C4-2B (cell line): ENCODE data around the gene CERS2.

Source experiments
- H3K27ac ChIP-seq: fragments of 450-650 bp; 2 replicates; pipeline ENCODE4 v1.5.1; 2017
- ZFX ChIP-seq: fragments of 450-650 bp; IDR thresholded peaks from 2 replicates; pipeline ENCODE4 v1.6.1; 2017
- TF ChIP-seq, protein P1 (sequence below): fragments of 450-650 bp; conservative IDR thresholded peaks from 2 replicates; pipeline ENCODE4 v1.5.1; 2017; ENCODE audit warnings: mild to moderate bottlenecking

The CERS2 gene, protein sequence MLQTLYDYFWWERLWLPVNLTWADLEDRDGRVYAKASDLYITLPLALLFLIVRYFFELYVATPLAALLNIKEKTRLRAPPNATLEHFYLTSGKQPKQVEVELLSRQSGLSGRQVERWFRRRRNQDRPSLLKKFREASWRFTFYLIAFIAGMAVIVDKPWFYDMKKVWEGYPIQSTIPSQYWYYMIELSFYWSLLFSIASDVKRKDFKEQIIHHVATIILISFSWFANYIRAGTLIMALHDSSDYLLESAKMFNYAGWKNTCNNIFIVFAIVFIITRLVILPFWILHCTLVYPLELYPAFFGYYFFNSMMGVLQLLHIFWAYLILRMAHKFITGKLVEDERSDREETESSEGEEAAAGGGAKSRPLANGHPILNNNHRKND

DNA sequence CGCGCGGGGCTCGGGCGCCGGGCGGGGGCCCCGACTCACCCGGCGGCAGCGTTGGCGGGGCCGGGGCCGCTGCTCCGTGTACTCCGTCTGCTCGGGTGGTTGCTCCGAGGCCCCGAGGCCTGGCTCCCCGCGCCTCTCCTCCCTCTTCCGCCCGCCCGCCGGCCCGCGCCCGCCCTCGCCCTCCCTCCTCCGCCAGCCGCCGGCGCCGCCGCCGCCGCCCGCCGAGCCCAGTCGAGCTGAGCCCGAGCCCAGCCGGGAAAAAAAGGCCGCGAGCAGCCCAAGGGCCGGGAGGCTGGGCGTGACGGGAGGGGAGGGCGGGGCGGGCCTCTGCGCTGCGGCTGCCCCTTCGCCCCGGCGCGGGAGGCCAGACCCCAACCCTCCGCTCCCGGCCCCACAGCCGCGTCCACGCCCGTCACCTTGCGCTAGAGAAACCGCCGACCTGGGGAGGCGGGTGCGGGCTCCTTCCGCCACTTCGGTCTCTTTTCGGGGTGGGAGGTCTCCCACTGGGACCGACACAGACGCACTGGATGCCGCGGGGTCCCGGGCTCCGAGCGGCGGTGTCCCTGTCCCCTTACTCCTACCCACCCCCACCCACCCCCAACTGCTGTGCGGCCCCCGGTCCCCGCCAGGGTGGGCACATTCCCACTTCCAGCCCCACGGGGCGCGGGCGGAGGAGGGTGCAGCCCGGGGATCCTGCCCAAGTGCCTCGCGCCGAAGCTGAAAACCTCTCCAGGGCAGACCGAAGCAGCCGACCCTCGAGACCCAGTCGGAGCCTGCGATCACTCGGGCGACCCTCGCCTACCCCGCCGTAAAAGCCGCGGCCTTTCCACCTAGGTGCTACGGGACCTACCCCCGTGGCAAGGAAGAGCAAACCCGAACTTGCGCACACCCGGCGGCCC is at the start of gene CERS2:
Gene CERS2, minus strand, starts transcription at position 256 of the 899 bp plus-strand sequence. CDS start 5,745 bp downstream, outside the sequence.
- TF ChIP-seq ZFX: peak; percentile 79
- TF ChIP-seq, protein P1, sequence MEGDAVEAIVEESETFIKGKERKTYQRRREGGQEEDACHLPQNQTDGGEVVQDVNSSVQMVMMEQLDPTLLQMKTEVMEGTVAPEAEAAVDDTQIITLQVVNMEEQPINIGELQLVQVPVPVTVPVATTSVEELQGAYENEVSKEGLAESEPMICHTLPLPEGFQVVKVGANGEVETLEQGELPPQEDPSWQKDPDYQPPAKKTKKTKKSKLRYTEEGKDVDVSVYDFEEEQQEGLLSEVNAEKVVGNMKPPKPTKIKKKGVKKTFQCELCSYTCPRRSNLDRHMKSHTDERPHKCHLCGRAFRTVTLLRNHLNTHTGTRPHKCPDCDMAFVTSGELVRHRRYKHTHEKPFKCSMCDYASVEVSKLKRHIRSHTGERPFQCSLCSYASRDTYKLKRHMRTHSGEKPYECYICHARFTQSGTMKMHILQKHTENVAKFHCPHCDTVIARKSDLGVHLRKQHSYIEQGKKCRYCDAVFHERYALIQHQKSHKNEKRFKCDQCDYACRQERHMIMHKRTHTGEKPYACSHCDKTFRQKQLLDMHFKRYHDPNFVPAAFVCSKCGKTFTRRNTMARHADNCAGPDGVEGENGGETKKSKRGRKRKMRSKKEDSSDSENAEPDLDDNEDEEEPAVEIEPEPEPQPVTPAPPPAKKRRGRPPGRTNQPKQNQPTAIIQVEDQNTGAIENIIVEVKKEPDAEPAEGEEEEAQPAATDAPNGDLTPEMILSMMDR: no peak
- H3K27ac ChIP-seq: peak within 1 kb of the TSS; percentile 84

DNA sequence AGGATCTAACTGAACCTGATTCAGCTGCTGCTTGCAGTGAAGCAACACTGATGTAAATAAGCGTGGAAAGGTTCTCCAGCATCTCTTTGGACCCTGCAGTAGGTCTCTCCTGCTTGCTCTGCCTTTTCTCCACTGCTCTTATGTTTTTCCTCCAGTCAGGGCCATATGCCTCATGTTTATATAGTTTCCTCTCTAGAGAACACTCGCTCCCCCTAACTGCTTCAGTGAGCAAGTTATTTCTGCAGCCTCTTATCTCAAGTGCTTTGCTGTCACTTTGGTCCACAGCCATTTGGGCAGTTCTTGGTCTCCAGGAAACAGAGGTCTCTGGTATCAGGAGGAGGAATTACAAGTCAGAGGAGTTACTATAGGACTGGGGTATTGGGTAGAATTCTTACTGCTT is 38.9 kb upstream of the CERS2 start:
- no peak overlapping the region for H3K27ac ChIP-seq
- no peak for TF ChIP-seq ZFX
- TF ChIP-seq, protein P1: no peak

DNA sequence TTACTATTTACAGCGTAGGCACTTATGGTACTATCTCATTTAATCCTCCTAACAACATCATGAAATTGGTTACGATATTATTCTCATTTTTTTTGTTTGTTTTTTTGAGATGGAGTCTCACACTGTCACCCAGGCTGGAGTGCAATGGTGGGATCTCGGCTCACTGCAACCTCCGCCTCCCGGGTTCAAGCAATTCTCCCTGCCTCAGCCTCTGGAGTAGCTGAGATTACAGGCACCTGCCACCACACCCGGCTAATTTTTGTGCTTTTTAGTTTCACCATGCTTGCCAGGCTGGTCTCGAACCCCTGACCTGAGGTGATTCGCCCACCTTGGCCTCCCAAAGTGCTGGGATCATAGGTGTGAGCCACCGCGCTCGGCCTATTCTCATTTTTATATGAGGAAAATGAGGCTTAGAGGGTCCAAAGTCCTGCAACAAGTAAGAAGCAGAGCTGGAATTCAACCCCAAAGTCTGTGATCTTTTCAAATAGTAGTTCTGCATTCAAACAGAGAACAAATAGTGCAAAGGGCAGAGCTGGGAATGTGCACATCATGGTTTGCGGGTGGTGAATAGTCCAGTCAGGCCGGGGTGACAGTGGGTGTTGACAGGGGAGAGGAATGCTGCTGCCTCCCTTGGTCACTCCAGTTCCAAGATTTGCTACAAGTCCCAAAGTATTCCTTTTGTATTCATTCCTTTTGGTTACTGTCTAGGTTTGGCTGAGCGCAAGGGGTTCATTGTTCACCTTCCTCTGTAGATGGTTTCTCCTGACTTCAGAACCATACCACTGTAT is 38.2 kb upstream of the CERS2 start:
- no peak for TF ChIP-seq ZFX
- TF ChIP-seq, protein P1: no peak
- H3K27ac ChIP-seq: no peak overlapping the region

DNA sequence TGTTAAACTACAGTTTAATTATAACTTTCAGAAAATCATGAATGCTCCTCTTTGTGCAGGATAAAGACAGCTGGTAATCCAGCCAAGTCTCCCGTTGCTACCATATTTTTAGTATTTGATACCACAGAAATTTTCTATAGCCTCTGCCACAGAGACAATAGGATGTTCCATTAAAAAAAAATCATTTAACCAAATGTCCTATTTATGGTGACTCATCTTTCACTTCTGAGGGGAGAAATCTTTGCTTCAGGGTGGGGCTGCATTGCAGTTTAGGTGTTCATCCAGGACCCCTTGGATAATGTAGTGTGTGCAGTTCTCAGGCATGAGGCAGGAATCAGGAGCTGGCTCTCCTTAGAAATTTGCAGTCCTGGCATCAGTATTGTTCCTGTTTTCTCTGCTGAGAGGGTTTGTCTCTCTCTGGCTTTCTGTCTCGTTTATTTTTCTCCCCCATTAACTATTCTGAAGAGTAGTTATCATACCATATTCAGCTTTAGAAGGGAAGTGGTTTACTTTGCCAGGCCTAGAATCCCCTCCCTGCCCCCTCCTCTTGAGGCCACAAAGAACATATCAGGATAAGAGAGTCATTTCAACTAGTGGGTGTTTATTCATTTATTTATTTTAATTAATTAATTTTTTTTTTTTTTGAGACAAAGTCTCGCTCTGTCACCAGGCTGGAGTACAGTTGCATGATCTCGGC is 36.7 kb upstream of the CERS2 start:
- no peak for TF ChIP-seq ZFX
- TF ChIP-seq, protein P1: no peak
- no peak overlapping the region for H3K27ac ChIP-seq

DNA sequence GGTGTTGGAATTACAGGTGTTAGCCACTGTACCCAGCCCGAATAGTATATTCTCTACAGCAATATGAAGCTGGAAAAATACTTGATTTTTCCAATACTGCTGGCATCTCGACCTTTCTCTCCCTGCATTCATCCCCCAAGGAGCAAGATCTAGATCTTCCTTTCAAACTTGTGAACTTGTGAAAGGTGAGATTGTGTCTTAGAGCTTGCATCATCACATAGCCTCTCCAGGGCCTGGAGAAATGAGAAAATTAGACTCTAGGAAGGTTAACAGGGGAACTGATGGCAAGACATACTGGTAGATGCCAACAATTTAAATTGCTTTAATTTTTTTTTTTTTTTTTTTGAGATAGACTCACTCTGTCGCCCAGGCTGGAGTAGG is 35.7 kb upstream of the CERS2 start:
- no peak overlapping the region for H3K27ac ChIP-seq
- TF ChIP-seq, protein P1: no peak
- TF ChIP-seq ZFX: no peak

DNA sequence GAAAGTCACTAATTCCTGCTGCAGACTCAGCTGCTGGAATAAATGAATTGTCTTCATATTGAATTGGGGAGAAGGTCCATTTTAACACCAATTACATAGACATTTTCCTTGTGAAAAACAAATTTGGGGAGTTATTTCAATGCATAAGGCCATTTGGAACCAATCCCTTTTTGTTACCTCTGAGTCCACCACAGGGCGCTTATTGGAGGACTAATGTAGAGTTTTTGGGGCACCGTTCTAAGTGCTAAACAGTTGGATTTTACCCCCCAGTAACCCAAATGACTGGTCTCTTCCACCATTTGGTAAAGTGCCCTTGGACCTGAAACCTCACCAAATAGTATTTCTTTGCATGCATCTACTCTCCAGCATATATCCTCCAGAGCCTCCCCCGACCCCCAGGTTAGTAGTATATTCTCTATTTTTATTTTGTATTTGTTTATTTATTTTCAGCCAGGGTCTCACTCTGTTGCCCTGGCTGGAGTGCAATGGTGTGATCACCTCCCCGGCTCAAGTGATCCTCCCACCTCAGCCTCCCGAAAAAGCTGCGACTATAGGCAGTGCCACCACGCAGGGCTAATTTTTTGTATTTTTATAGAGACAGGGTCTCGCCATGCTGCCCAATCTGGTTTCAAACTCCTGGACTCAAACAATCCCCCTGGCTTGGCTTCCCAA is 35.2 kb upstream of the CERS2 start:
- TF ChIP-seq, protein P1: no peak
- TF ChIP-seq ZFX: no peak
- no peak overlapping the region for H3K27ac ChIP-seq
